Fibroblast of lung (primary cell): ENCODE measurements around the gene EXOC6B. TPM values are rescaled to one million over a fixed set of nuclear protein-coding genes. Genes with fewer than 3 reads are reported as not detected.

Experiments
- DNase-seq, 2 donors: peaks; one replicate each; pipeline versions ENCODE4 v3.0.0 to v3.0.0-alpha.2; 2010; ENCODE audit warnings: low read depth in 2 of 2
- H2AFZ ChIP-seq: 2 replicates; pipeline ENCODE4 v1.5.1; 2012; ENCODE audit warnings: low read length, control low read depth, inconsistent platforms
- H3K27ac ChIP-seq: 2 replicates; pipeline ENCODE4 v1.5.1; 2011; ENCODE audit warnings: low read length, control low read depth; ENCODE audit not compliant: insufficient read depth
- H3K27me3 ChIP-seq: 2 replicates; pipeline ENCODE4 v1.5.1; 2011; ENCODE audit warnings: mild to moderate bottlenecking, low read length; ENCODE audit not compliant: control insufficient read depth, insufficient read depth
- H3K36me3 ChIP-seq: 2 replicates; pipeline ENCODE4 v1.5.1; 2011; ENCODE audit warnings: low read length; ENCODE audit not compliant: control insufficient read depth, insufficient read depth
- H3K4me1 ChIP-seq: 2 replicates; pipeline ENCODE4 v1.5.1; 2011; ENCODE audit warnings: low read length; ENCODE audit not compliant: control insufficient read depth, insufficient read depth; ENCODE audit errors: extremely low read depth
- H3K4me2 ChIP-seq: 2 replicates; pipeline ENCODE4 v1.5.1; 2011; ENCODE audit warnings: low read length, control low read depth; ENCODE audit not compliant: insufficient read depth; ENCODE audit errors: extremely low read depth
- H3K4me3 ChIP-seq, 4 experiments: fragments of 200-600 bp in 1 of 4; sonication (generic) in 1 of 4; replicated peaks in 1 of 4; 2 replicates each; pipeline ENCODE4 v1.5.1; 2011 to 2016; ENCODE audit warnings: low read length in 4 of 4, low read depth in 3 of 4, mild to moderate bottlenecking in 3 of 4, control low read depth in 2 of 4, inconsistent platforms in 1 of 4, mixed read lengths in 1 of 4; ENCODE audit not compliant: insufficient read depth in 1 of 4; ENCODE audit errors: control extremely low read depth in 1 of 4
- H3K79me2 ChIP-seq: 2 replicates; pipeline ENCODE4 v1.5.1; 2012; ENCODE audit warnings: mild to moderate bottlenecking, low read length, inconsistent platforms; ENCODE audit not compliant: control insufficient read depth, insufficient read depth
- H3K9ac ChIP-seq: 2 replicates; pipeline ENCODE4 v1.5.1; 2011; ENCODE audit warnings: mild to moderate bottlenecking, low read length, control low read depth; ENCODE audit not compliant: insufficient read depth
- H3K9me3 ChIP-seq: 2 replicates; pipeline ENCODE4 v1.5.1; 2012; ENCODE audit warnings: low read depth, low read length; ENCODE audit not compliant: control insufficient read depth, insufficient read depth
- H4K20me1 ChIP-seq: 2 replicates; pipeline ENCODE4 v1.5.1; 2011; ENCODE audit warnings: low read length; ENCODE audit not compliant: control insufficient read depth, insufficient read depth; ENCODE audit errors: extremely low read depth
- CTCF ChIP-seq, 2 donors: IDR thresholded peaks in 1 of 2; conservative IDR thresholded peaks in 1 of 2; 1 replicate in 1 of 2; 2 replicates in 1 of 2; pipeline ENCODE4 v1.5.1; 2011 to 2012; ENCODE audit warnings: low read length in 2 of 2, control low read depth in 1 of 2, inconsistent platforms in 1 of 2, low read depth in 1 of 2, mild to moderate bottlenecking in 1 of 2
- EZH2 ChIP-seq: IDR thresholded peaks from 2 replicates; pipeline ENCODE4 v1.5.1; 2012; ENCODE audit warnings: low read length, control low read depth, mild to moderate bottlenecking; ENCODE audit errors: missing control alignments
- polyA plus RNA-seq, 2 donors: library from polyadenylated mRNA; depleted of rRNA in 1 of 2; stranded (reverse) in 1 of 2; unstranded in 1 of 2; fragments of >200 nt; gene quantifications; 2 replicates each; pipeline ENCODE4 v1.2.1, GENCODE V29; 2011 to 2012; ENCODE audit warnings: missing spikeins in 1 of 2
- total RNA-seq: library from RNA; depleted of rRNA; stranded (reverse); fragments of >200 nt; gene quantifications from 2 replicates; pipeline ENCODE4 v1.2.1, GENCODE V29; 2014

EXOC6B gene
- total and polyA plus RNA-seq, 2 donors (not counting 1 experiment from before 2014, with no cell fraction given): 26.3 to 36.5 TPM

- Histone ChIP-seq H3K9ac (no peak overlapping the region), H4K20me1 (no peaks in the 10 kb centered on the region), H3K27ac (no peak overlapping the region), H3K4me3 (no peak overlapping the region), H3K4me2 (no peak overlapping the region), H3K9me3 (no peaks in the 10 kb centered on the region), H3K4me1 (no peaks in the 10 kb centered on the region), H3K79me2 (no peaks in the 10 kb centered on the region), H3K36me3 (no peaks in the 10 kb centered on the region), H2AFZ (no peak overlapping the region), H3K27me3 (no peaks in the 10 kb centered on the region)
- no peak for DNase-seq
- TF ChIP-seq CTCF (conservative IDR thresholded peaks at IDR 0.05 in 1 of 2, IDR thresholded peaks at IDR 0.05 in 1 of 2; ENCODE audit: low read depth in 1 of 2, low read length in 2 of 2) (no peak), EZH2 (no peak)
Observed at GRCh38 chr2:72604468-72604867, 221.4 kb downstream of the EXOC6B start.

GRCh38 chr2:72603481-72603880 is 222.4 kb downstream of the EXOC6B start:
- no peak for TF ChIP-seq CTCF (conservative IDR thresholded peaks at IDR 0.05 in 1 of 2, IDR thresholded peaks at IDR 0.05 in 1 of 2; ENCODE audit: low read depth in 1 of 2, low read length in 2 of 2)
- no peak for TF ChIP-seq EZH2
- Histone ChIP-seq H3K4me2 (no peak overlapping the region), H3K9ac (no peak overlapping the region), H4K20me1 (no peaks in the 10 kb centered on the region), H3K4me3 (no peak overlapping the region), H3K36me3 (no peaks in the 10 kb centered on the region), H2AFZ (no peak overlapping the region), H3K79me2 (no peaks in the 10 kb centered on the region), H3K27me3 (no peaks in the 10 kb centered on the region), H3K4me1 (no peaks in the 10 kb centered on the region), H3K27ac (no peak overlapping the region), H3K9me3 (no peaks in the 10 kb centered on the region)
- DNase-seq: peak in 1 of 2 donors; percentile 57

GRCh38 chr2:72602711-72603110 is 223.1 kb downstream of the EXOC6B start:
- Histone ChIP-seq H4K20me1 (no peaks in the 10 kb centered on the region), H3K9ac (no peak overlapping the region), H2AFZ (no peak overlapping the region), H3K79me2 (no peaks in the 10 kb centered on the region), H3K27me3 (no peaks in the 10 kb centered on the region), H3K4me2 (no peak overlapping the region), H3K4me3 (no peak overlapping the region), H3K27ac (no peak overlapping the region), H3K4me1 (no peaks in the 10 kb centered on the region), H3K9me3 (no peaks in the 10 kb centered on the region), H3K36me3 (no peaks in the 10 kb centered on the region)
- TF ChIP-seq CTCF (conservative IDR thresholded peaks at IDR 0.05 in 1 of 2, IDR thresholded peaks at IDR 0.05 in 1 of 2; ENCODE audit: low read depth in 1 of 2, low read length in 2 of 2) (no peak), EZH2 (no peak)
- no peak for DNase-seq
